ENCODE data around the gene SLC5A7. TPM values are rescaled to one million over a fixed set of nuclear protein-coding genes. Genes with fewer than 3 reads are reported as not detected.

The SLC5A7 gene
- total RNA-seq = not detected in 2 replicates

DNA sequence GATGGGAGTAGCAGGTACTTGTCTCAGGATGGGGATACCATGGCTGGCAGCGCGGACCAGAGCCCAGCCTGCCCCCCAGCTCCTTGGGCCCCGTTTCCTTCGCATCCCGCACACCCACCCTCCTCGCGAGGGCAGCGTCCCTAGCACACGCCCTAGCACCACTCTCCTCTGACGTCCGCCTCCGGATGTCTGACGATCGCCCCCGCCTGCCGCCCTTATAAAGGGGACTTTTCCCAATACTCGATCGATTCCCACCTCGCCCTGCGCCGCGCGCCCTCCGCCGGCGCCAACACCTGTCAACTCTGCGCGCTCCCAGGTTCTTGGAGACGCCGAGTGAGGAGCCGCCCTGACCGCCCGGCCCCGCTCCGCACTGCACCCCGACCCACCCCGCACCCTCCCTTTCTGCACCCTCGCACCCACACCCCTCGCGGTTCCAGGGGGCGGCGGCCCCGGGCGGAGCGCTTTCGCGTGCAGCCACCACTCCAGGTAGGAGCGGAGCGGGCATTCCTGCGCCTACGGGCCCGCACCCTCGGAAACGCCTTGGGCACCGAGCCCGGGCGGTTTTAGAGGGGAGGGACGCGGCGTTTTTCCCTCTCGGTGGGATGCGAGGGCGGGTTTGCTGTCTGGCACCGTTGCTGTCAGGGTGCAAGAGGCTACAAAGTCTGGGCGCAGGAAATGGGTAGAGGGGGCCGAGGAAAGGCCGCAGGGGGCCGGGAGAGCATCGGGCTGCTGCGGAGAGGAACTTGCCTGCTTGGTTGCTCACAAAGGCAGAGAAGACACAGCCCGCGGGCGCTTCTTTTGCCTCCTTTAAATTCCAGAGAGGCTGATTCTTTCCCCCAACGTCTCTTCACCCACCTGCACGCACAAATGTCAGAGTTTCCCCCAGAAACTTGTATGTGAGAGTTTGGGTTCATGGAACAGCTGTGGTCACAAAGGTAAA is at the start of gene SLC5A7:
TSS of gene SLC5A7 (plus strand) at position 247 of the 940 bp plus-strand sequence. CDS start 1,632 bp downstream, outside the sequence.

Other genes with a start within 250 kb of the SLC5A7 start
- gene RGPD4, start 159.6 kb upstream of the SLC5A7 start, total RNA-seq = not detected in 2 replicates